ENCODE data around the gene ACTG1.
A peak's percentile ranks its signal among the peaks of the same experiment; 100 is the strongest.

ACTG1 gene

GRCh38 chr17:81515530-81516041 lies 3.0 kb upstream of the ACTG1 start:
- no peak for DNase-seq

GRCh38 chr17:81514739-81515529 lies 2.3 kb upstream of the ACTG1 start:
- no peak for DNase-seq

DNA sequence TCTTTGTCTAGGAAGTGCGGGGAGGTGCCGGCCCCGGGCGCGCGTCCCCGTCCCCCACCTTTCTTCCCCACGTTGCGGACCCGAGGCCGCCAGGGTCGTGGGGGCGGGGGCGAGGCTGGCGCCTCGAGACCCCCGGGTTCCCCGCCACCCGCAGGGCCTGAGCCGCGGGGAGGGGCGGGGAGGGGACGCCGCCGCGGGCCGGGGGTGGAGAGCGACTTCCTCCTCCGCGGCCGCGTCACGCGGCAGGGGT lies 1.8 kb upstream of the ACTG1 start:
- DNase-seq = no peak

DNA sequence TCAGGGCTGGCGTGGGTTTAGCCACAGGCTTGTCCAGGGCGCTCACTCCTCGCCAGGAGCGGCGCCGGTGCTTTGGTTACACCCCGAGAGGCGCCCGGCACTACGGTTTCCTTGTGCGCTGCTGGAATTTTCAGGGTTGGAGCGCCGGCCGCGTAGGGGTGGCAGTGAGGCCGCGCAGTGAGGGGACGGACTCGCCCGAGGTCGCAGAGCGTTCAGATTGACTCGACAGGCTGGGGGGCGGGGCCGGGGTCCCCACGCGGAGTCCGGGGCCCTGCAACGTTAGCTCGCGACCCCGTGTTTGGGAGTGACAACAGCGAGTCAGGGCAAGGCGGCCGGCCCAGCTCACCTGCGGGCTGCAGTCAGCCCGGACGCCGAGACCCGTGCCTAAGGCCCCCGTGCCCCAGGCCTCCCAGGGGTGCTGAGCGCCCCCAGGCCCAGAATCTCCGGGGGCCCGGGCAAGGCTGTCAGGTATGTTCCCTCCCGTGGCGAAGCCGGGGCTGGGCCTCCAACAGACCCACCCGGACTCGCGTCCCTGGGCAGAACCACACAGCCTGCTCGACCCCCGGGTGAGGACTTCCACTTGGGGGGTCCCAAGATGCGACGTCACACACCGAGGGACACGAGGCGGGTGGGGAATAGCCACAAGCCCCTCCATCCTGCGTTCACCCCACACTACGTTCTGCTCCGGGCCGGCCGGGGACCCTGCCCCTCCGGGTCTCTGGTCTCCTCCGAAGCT lies 1.3 kb upstream of the ACTG1 start:
- DNase-seq = no peak

GRCh38 chr17:81513372-81513752 lies 763 bp upstream of the ACTG1 start:
- no peak for DNase-seq

DNA sequence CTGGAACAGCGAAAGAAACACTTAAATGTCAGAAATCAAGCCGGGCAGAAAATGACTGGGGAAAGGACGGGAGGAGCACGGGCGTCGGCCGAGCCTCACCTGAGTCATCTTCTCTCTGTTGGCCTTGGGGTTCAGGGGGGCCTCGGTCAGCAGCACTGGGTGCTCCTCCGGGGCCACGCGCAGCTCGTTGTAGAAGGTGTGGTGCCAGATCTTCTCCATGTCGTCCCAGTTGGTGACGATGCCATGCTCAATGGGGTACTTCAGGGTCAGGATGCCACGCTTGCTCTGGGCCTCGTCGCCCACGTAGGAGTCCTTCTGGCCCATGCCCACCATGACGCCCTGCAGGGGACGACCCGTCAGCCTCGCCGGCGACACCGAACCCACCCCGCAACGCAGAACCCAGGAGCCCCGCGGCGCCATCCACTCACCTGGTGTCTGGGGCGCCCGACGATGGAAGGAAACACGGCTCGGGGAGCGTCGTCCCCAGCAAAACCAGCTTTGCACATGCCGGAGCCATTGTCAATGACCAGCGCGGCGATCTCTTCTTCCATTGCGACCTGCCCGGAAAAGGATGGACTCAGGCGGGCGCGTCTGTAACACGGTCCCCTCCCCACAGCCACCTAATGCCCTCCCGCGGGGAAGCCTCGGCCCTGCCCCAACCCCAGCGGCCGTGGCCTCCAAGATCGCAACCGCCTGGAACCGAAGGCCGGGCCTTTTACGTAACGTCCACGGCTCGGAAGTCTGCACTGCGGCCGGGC lies 616 bp downstream of the ACTG1 start:
- no peak for DNase-seq

- DNase-seq = no peak
Observed at GRCh38 chr17:81511554-81511803, 1.1 kb downstream of the ACTG1 start.

DNA sequence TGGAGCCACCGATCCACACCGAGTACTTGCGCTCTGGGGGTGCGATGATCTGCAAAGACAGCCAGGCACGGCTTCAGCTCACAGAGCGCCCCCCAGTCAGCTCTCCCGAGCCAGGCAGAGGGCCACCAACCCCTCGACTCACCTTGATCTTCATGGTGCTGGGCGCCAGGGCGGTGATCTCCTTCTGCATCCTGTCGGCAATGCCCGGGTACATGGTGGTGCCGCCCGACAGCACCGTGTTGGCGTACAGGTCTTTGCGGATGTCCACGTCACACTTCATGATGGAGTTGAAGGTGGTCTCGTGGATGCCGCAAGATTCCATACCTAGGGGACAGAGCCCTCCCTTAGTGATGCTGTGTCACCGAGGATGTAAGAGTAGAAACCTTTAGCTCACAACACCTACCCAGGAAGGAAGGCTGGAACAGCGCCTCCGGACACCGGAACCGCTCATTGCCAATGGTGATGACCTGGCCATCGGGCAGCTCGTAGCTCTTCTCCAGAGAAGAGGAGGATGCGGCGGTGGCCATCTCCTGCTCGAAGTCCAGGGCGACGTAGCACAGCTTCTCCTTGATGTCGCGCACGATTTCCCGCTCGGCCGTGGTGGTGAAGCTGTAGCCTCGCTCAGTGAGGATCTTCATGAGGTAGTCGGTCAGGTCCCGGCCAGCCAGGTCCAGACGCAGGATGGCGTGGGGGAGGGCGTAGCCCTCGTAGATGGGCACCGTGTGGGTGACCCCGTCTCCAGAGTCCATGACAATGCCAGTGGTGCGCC lies 1.6 kb downstream of the ACTG1 start:
- no peak for DNase-seq

DNA sequence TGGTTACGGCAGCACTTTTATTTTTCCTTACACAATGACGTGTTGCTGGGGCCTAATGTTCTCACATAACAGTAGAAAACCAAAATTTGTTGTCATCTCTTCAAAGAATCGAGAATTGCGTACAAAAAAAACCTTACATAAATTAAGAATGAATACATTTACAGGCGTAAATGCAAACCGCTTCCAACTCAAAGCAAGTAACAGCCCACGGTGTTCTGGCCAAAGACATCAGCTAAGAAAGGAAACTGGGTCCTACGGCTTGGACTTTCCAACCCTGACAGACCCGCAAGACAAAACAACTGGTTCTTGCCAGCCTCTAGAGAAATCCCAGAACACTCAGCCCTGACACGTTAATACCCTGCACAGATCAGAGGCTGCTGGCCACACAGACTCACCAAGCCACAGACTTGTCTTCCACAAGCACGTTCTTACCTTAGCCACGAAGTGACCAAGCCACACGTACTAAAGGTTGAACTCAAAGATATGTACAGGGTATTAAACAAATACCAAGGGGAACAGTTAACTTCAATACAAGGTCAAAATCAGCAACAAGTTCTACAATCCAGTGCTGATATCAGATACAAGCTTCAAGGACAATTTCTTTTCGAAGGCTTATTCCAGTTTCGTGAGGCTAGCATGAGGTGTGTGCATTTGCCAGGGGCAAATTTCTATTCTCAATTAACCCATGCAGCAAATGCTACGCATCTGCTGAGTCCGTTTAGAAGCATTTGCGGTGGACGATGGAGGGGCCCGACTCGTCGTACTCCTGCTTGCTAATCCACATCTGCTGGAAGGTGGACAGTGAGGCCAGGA lies 2.4 kb downstream of the ACTG1 start:
- DNase-seq = no peak

- DNase-seq = no peak
Observed at GRCh38 chr17:81509207-81509971, 3.2 kb downstream of the ACTG1 start.

DNA sequence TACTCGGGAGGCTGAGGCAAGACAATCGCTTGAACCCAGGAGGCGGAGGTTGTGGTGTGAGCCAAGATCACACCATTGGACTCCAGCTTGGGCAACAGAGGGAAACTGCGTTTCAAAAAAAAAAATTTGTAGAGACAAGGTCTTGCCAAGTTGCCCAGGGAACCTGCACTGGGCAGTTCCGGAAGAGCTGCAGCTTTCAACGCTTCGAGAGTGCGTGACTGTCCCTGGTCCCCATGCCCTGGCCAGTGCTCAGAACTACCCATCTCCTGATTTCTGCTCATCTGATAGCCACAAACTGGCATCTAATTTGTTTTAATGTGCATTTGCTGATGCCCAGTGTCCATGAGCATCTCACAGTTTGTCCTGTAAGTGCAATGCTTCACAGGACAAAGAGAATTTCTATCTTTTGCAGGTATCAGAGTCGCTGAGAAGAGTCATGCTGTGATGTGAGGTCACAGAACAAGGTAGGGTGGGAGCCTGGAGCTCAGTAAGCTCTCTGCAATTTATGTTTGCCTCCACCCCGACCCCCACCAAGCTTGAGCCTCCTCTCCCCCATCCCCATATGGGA lies 3.9 kb downstream of the ACTG1 start:
- DNase-seq = no peak

- DNase-seq = no peak
Observed at GRCh38 chr17:81503619-81504018, 9.0 kb downstream of the ACTG1 start.

- DNase-seq = no peak
Observed at GRCh38 chr17:81502471-81503017, 10.1 kb downstream of the ACTG1 start.

GRCh38 chr17:81500047-81500446 lies 12.6 kb downstream of the ACTG1 start:
- no peak for DNase-seq

DNA sequence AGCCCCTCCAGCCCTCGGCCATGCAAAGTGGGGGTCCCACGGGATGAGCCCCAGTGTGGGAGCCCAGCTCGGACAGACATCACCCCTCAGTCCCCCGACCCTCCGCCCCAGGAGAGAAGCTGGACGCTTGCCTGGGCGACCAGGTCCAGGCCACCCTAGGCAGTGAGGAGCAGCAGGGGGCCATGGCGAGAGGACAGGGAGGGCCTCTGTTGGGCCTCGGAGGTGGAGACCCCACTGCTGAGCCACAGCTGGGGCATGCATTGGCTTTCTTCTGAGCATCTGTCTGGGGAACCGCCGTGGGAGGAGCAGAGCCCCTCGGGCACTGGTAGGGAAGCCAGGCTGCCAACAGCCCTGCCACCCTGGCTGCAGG lies 13.0 kb downstream of the ACTG1 start:
- DNase-seq = no peak

DNA sequence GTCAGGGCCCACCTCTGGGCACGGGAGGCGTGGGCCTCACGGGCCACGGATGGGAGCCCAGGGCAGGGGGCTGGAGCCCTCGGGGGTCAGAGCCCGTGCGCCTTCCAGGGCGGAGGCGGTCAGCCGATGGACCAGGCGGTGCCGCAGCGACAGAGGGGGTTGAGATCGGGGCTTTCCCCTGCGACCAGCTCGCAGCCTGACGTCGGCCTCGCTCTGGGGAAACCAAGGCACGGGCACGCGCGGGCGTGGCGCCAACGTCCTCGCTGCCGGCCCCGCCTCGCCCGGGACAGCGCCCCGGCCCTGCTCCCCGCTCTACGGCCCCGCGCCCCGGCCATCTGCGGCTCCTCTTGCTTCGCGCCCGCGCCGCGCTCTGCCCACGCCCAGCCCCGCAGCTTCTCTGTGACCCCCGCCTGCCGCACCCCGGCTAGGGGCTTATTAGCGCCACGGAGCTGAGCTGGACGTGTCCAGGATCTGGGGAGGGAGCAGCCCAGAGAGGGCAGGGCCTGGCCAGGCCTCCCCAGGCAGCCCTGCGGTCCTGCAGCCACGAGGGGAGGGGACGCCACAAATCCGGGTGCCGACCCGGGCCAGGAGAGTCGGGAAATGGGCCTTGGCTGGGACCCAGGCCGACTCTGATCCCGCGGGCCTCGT lies 13.5 kb downstream of the ACTG1 start:
- no peak for DNase-seq

GRCh38 chr17:81494626-81495377 lies 17.8 kb downstream of the ACTG1 start:
- DNase-seq = peak; percentile 53 to 76

DNA sequence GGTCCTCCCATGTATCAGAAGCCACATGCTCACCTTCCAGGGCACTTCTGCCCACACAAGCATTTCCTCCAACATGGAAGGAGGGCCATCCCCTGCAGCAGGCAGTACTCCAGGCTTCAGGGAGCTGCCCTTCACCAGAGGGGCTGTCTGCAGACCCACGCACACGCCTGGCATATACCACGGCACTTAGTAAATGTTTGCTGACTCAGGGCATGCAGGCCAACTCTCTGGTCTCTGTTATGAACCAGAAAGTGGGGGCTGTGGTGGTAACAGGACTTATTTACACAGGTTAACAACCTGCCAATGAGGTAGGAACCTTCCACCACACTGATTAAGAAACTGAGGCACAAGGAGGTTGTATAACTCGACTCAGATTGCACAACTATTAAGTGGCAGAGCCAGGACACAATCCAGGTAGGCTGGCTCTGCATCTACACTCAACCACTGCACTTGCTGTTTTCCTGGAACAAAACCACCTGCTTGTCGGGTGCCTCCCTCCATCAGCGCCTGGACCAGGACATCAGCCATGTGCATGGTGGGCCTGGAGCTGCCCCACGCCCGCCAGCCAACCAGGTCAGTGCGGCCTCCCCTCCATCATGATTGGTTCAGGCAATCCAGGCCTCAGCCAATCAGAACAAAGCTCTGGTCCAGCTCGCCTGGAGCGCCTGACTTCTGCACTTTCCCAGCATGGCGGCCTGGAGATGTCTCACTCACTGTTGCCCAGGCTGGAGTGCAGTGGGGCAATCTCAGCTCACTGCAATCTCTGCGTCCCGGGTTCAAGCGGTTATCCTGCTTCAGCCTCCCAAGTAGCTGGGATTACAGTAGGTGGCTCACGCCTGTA lies 19.2 kb downstream of the ACTG1 start:
- DNase-seq = no peak

- DNase-seq = no peak
Observed at GRCh38 chr17:81492706-81493105, 19.9 kb downstream of the ACTG1 start.

Data from NCI-H446 (cell line).